GM10266 (cell line): Measurements from ENCODE around the gene IL1RL2.

ENCODE experiments used
- DNase-seq: peaks from one replicate; pipeline ENCODE4 v3.0.0; 2012; ENCODE audit errors: extremely low spot score
- CTCF ChIP-seq: IDR thresholded peaks from 2 replicates; pipeline ENCODE4 v1.5.1; 2012; ENCODE audit warnings: mild to moderate bottlenecking, low read depth; ENCODE audit not compliant: control insufficient read depth, insufficient read depth; ENCODE audit errors: missing control alignments

The IL1RL2 gene

DNA sequence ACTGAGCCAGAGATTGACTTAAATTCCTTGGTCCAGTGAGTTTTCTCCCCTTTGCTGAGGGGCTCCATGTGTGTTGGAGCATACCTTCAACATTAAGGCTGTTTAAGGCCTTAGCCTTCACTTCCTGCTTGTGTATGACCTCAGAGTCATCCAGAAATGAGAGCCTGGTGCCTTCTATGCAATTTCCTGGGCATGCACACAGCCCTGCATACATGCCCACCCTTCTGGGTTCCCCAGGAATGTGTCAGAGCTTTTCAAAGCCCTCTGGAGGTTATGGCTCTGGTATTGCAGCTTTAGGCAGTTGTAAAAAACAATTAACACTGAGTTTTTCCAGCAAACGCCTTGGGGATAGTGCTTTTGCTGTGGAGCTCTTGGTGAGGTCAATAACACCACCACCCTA lies 27.5 kb upstream of the IL1RL2 start:
- no peak for TF ChIP-seq CTCF
- no peak for DNase-seq

DNA sequence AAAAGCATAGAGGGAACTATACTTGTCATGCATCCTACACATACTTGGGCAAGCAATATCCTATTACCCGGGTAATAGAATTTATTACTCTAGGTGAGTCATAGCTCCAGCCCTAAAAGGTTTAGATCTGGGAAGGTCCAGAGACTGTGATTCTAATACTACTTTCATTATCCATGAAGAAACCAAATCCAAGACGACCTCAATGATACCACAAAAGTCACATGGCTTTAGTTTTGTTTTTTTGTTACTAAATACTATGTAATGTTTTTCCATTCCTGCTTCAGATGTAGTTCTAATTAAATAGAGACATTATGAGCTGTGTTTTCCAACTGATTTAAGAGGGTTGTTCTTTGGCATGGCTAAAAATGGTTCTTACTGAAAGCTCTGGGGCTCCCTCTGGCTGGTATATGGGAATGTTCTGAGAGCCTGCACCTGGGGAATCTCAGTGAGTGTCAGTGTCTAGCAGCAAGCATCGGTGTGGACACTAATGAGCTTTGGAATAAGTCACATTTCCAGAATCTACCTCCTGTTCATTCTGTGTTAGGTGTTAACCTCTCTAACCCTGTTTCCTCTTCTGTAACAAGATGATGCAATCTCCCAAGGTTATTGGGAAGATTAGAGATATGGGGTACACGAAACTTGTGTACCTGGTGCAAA lies 20.5 kb upstream of the IL1RL2 start:
- no peak for DNase-seq
- no peak for TF ChIP-seq CTCF

DNA sequence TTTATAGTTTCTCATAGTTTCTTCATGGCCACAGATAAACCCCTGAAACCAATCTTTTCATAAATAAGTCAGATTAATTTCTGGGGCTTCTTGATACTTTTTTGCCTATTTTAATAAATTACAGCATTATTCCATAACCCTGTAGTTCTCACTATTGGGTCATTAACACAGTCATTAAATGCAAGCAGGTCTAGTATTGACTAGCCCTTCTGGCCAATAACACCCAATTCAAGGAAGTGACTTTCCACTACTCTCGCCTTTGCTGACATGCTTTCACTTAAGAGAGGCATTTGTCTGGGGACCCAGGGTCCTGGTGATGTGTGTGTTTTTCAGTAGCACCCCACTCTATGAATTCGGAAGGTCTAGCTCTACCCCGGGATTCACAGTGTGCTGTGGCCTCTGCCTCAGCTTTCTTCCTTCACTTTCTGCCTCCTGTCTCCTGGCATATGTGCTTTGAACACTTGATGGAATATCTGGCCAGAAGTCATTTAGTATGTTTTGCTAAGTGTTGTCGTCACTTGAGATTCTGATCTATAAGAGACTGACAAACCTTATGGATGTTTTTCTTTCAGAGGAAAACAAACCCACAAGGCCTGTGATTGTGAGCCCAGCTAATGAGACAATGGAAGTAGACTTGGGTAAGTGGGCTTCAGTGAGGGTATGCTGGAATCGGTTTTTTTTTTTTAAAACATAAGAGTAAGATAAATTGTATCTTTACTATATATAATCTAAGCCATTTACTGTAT lies 18.6 kb upstream of the IL1RL2 start:
- no peak for TF ChIP-seq CTCF
- DNase-seq, result no peak

GRCh38 chr2:102171946-102172345 lies 14.9 kb upstream of the IL1RL2 start:
- TF ChIP-seq CTCF, result no peak
- no peak for DNase-seq

DNA sequence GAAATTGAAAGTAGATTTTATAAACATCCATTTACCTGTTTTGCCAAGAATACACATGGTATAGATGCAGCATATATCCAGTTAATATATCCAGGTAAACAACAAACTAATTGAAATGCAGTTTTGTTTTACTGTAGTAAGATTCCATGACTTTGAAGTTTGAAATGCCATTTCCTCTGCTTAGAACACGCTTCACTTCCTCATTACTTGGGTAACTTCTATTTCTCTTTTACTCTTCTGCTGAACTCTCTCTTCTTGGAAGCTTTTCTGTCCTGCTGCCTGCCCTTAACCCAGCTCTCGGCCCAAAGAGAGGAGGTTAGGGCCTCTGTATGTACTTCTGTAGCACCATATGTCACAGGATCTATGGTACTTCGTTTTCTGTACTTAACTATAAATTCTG lies 14.1 kb upstream of the IL1RL2 start:
- DNase-seq, result no peak
- no peak for TF ChIP-seq CTCF

- no peak for DNase-seq
- TF ChIP-seq CTCF, result no peak
Measured at GRCh38 chr2:102176172-102176571, 10.7 kb upstream of the IL1RL2 start.

DNA sequence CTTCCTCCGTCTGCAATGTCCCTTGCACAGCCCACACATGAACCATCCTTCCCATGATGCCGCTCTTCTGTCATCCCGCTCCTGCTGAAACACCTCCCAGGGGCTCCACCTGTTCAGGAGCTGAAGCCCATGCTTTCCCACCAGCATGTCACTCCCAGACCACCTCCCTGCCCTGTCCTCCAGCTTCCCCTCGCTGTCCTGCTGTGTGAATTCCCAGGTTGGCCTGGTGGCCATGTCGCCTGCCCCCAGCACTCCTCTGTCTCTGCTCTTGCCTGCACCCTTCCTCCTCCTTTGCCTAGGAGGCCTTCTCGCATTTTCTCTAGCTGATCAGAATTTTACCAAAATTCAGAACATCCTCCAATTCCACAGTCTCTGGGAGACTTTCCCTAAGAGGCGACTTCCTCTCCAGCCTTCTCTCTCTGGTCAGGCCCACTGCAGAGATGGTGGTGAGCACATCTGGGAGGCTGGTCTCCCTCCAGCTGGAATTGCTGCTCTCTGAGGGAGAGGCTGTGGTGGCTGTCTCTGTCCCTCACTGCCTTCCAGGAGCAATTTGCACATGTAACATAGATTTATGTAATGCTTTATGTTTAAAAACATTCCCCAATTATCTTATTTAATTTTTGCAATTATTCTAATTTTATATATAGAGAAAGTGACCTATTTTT lies 8.9 kb upstream of the IL1RL2 start:
- no peak for TF ChIP-seq CTCF

More for the DNA sequence above, 8.9 kb upstream of the IL1RL2 start:
- no peak for DNase-seq
